Prostate gland (tissue), 2 donors: Measurements from ENCODE around the gene RAB27B.

Experiments used
- CTCF ChIP-seq, 4 experiments: fragments of 200-600 bp in 2 of 4; fragments of 450-650 bp in 2 of 4; sonication (generic) in 2 of 4; IDR thresholded peaks; 1 replicate in 3 of 4; 2 replicates in 1 of 4; pipeline ENCODE4 v1.5.1; 2016 to 2019; ENCODE audit warnings: antibody characterized with exemption in 4 of 4, mild to moderate bottlenecking in 2 of 4, moderate library complexity in 2 of 4
- POLR2A ChIP-seq: fragments of 450-650 bp; IDR thresholded peaks from one replicate; pipeline ENCODE4 v1.6.1; 2016; ENCODE audit warnings: antibody characterized with exemption, mild to moderate bottlenecking
- POLR2AphosphoS5 ChIP-seq: sonication (generic); formaldehyde crosslinking; IDR thresholded peaks from one replicate; pipeline ENCODE4 v1.6.1; 2017; ENCODE audit warnings: antibody characterized with exemption

- TF ChIP-seq CTCF (IDR thresholded peaks at IDR 0.05) (no peak), POLR2A (no peak), POLR2AphosphoS5 (no peak)
These were observed 22.5 kb upstream of the RAB27B start for GRCh38 chr18:54805571-54806334.
